ENCODE measurements around the gene CHD9. TPM values are rescaled to one million over a fixed set of nuclear protein-coding genes. Genes with fewer than 3 reads are reported as not detected.
"Not testable (repeated sequence)": the region's sequence is repeated elsewhere in the genome, so short reads cannot be mapped to it uniquely, and the experiment has no call there.

CHD9 gene
- total RNA-seq, 1 experiment from 2014 or later: 12.1 TPM

DNA sequence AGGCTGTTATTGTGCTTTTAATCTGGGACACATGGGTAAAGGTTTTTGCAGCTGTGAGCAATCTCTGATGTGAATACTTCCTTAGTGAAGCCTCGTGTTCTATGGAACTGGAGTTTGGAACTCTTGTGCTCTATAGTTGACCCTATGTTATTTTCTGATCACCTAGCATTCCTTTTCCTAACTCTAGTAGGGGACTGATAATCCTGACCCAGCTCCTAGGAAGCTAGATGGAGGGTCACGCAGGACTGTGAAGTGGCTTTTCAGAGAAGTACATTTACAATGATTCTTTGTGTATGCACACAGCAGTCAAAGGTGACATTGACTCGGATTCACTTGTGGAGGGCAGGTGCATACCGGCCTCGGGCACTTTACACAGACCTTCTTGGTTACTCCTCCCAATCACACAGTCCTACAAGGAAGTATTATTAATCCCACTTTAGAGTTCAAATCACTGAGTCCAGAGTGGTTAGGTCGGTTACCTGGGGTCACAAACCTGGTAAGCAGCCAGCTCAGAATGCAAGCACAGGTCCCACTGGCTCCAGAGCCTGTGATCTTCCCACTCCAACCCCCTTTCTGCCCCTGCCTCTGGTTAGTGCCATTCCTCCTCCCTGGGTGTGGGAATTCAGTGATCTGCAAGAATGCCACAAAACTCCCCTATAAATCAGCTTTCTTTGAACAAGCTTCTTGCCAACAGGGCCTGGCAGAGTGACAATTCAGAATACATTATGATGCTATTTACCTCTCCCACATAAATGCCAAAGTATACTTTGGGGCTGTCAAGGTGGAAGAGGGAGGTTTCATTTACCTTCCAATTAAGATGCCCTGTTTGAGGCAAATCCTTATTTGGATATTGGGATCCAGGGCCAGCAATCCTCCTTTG, 9.2 kb upstream of the CHD9 start:
- DNase-seq (ENCODE audit: low spot score): no peak

GRCh38 chr16:53047515-53047914, 7.3 kb upstream of the CHD9 start:
- not testable (repeated sequence) for DNase-seq (ENCODE audit: low spot score)

- DNase-seq (ENCODE audit: low spot score): no peak
Measured at GRCh38 chr16:53048139-53048915, 6.5 kb upstream of the CHD9 start.

GRCh38 chr16:53051255-53051654, 3.5 kb upstream of the CHD9 start:
- not testable (repeated sequence) for DNase-seq (ENCODE audit: low spot score)

DNA sequence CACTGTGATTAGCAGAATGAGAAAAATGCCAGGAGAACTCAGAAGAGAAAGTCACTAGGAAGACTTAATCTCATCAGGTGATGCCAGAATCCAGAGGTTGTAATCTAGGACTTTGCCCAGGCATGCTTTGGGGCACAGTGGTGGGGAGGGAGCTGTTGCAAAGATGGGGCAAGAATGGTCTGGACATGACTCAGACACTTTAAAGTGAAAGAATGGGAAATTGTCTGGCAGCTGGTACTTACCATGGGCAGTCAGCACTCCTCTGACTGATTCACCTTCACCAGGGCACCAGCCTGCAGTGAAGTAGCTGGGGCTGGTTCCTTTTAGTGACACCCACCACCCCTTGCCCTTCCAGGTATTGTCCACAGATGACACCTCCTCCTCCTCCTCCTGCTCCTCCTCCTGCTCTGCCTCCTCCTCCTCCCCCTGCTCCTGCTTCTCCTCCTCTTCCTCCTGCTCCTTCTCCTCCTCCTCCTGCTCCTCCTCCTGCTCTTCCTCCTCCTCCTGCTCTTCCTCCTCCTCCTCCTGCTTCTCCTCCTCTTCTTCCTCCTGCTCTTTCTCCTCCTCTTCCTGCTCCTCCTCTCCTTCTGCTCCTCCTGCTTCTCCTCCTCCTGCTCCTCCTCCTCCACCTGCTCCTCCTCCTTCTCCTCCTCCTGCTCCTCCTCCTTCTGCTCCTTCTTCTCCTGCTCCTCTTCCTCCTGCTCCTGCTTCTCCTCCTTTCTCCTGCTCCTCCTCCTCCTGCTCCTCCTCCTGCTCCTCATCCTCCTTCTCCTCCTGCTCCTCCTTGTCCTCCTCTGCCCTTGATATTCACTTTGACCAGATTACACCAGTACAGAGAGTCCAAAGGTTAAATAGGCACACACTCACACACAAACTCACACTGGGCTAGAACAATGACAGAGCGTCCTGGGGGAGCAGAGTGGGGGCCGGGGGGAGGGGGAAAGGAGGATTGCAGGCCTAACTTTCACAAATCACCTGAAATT, 2.0 kb upstream of the CHD9 start, which contains the start of gene CHD9NB:
Gene CHD9NB, minus strand, starts transcription at position 379 of the 983 bp plus-strand sequence. CDS start 8,739 bp downstream, outside the sequence.
- peak; percentile 92 for DNase-seq (ENCODE audit: low spot score)

GRCh38 chr16:53053967-53054669, 673 bp upstream of the CHD9 start:
- DNase-seq (ENCODE audit: low spot score): peak; percentile 25

- peak; percentile 46 for DNase-seq (ENCODE audit: low spot score)
Measured at GRCh38 chr16:53055541-53056391, 975 bp downstream of the CHD9 start.

- no peak for DNase-seq (ENCODE audit: low spot score)
Measured at GRCh38 chr16:53056392-53056881, 1.6 kb downstream of the CHD9 start.

- no peak for DNase-seq (ENCODE audit: low spot score)
Measured at GRCh38 chr16:53057658-53058057, 2.9 kb downstream of the CHD9 start.

GRCh38 chr16:53058441-53058840, 3.6 kb downstream of the CHD9 start:
- no peak for DNase-seq (ENCODE audit: low spot score)

- DNase-seq (ENCODE audit: low spot score): no peak
Measured at GRCh38 chr16:53058882-53059281, 4.1 kb downstream of the CHD9 start.

DNA sequence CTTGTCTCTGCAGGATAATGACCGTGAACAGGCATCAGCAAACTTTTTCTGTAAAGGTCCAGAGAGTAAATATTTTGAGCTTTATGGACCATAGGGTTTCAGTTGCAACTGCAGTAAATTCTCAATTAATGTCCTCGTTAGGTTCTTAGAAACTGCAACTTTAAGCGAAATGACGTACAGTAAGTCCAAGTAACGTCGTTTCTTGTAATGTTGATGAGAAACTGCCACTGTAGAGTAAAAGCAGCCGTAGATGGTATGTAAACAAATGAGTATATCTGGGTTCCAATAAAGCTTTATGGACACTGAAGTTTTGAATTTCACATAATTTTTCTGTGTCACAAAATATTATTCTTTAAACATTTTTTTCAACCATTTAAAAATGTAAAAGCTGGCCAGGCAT, 4.9 kb downstream of the CHD9 start:
- no peak for DNase-seq (ENCODE audit: low spot score)

- no peak for DNase-seq (ENCODE audit: low spot score)
Measured at GRCh38 chr16:53061256-53061655, 6.5 kb downstream of the CHD9 start.

- DNase-seq (ENCODE audit: low spot score): no peak
Measured at GRCh38 chr16:53061701-53062159, 6.9 kb downstream of the CHD9 start.

GRCh38 chr16:53064081-53064578, 9.3 kb downstream of the CHD9 start:
- DNase-seq (ENCODE audit: low spot score): no peak

DNA sequence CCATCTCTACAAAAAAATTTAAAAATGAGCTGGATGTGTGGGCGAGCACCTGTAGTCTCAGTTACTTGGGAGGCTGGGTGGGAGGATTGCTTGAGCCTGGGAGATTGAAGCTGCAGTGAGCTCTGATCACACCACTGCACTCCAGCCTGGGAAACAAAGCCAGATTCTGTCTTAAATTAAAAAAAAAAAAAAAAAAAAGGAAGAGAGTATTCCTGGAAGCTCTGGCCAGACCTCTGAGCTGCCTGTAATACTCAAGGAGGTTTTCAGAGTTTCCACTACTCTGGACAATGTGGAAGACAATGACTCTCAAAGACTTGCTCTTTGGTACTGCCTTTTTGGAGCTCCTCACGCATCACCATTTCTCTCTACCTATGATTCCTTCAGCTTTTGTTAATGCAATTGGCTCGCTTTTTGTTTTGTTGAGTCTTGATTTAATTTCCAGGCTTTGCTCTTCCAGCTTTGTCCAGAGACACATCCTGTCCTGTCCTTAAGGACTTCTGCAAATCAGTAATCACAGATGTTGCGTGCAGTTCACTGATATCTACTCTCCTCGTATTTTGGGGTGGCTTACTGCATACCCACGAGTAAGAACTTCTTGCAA, 10.8 kb downstream of the CHD9 start:
- DNase-seq (ENCODE audit: low spot score): no peak

DNA sequence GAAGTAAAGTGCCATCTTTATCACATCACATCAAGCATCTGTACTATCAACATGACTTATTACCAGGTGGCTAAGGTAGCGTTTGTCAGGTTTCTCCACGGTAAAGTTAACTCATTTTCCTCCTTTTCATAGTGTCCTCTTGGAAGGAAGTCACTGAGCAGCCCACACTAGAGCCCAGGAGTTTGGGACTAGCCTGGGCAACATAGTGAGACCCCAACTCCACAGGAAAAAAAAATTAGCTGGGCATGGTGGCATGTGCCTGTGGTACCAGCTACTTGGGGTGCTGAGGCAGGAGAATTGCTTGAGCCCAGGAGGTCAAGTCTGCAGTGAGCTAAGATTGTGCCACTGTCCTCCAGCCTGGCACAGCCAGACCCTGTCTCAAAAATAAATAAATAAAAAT, 12.9 kb downstream of the CHD9 start:
- no peak for DNase-seq (ENCODE audit: low spot score)

GRCh38 chr16:53068423-53068833, 13.6 kb downstream of the CHD9 start:
- no peak for DNase-seq (ENCODE audit: low spot score)

DNA sequence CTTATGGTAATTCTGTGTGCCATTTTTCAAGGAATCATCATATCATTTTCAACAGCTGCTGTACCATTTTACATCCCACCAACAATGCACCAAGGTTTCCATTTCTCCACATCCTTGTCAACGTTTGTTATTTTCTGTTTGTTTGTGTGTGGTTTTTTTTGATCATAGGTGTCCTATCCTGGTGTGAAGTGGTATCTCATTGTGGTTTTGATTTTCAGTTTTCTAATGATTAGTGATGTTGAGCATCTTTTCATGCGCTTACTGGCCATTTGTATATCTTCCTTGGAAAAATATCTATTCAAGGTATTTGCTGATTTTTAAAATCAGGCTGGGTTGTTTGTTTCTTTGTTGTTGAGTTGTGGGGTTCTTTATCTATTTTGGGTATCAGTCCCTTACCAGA, 15.0 kb downstream of the CHD9 start:
- no peak for DNase-seq (ENCODE audit: low spot score)
